ENCODE results near the gene QKI. TPM values are rescaled to one million over a fixed set of nuclear protein-coding genes. Genes with fewer than 3 reads are reported as not detected.

The QKI gene
- total RNA-seq, 1 experiment from 2014 or later = 176 TPM

- Histone ChIP-seq H3K23ac (ENCODE audit: insufficient read length, low read depth, low read length) (no peak overlapping the region), H3K23me2 (ENCODE audit: insufficient read length, low read depth, low read length, poor library complexity, severe bottlenecking) (no peaks in the 10 kb centered on the region), H2BK120ac (ENCODE audit: low read depth, low read length, poor library complexity, severe bottlenecking) (no peak overlapping the region), H2BK5ac (ENCODE audit: insufficient read length, low read length) (no peak overlapping the region), H3T11ph (ENCODE audit: low read length) (no peak overlapping the region), H2BK12ac (ENCODE audit: insufficient read length, low read depth, low read length) (no peak overlapping the region), H4K91ac (ENCODE audit: insufficient read length, low read depth, low read length) (no peak overlapping the region), H3K27ac (ENCODE audit: insufficient read length, low read depth, low read length) (no peak overlapping the region), H3K18ac (ENCODE audit: insufficient read length, low read depth, low read length) (no peak overlapping the region), H3K79me2 (ENCODE audit: insufficient read depth, low read length) (peaks cover 41% of the 10 kb centered on the region), H3K4ac (ENCODE audit: low read depth, low read length) (no peak overlapping the region), H3K79me1 (ENCODE audit: insufficient read depth, low read depth, low read length, poor library complexity, severe bottlenecking) (peaks cover 3% of the 10 kb centered on the region), H2BK15ac (ENCODE audit: low read depth, low read length) (no peak overlapping the region), H4K20me1 (ENCODE audit: control insufficient read depth, insufficient read depth, insufficient read length) (no peaks in the 10 kb centered on the region), H3K14ac (ENCODE audit: insufficient read depth, low read length) (no peak overlapping the region), H3K9ac (ENCODE audit: extremely low read depth, insufficient read length, low read length) (no peak overlapping the region), H3K27me3 (ENCODE audit: insufficient read depth, low read length) (no peaks in the 10 kb centered on the region), H4K5ac (ENCODE audit: insufficient read length, low read depth, low read length) (no peak overlapping the region), H3K9me3 (ENCODE audit: control insufficient read depth, low read depth, low read length) (no peaks in the 10 kb centered on the region), H3K4me1 (ENCODE audit: insufficient read depth, low read length) (no peaks in the 10 kb centered on the region; the same call in 1 of the 2 replicates), H2AFZ (ENCODE audit: low read length) (no peak overlapping the region), H3K4me2 (ENCODE audit: insufficient read depth, insufficient read length, low read length) (no peak overlapping the region), H2BK20ac (ENCODE audit: low read depth, low read length, poor library complexity, severe bottlenecking) (no peak overlapping the region), H4K8ac (replicated peaks; ENCODE audit: insufficient read length, low read depth, low read length) (no peak overlapping the region), H3K56ac (ENCODE audit: insufficient read length, low read depth, low read length) (no peak overlapping the region), H2AK5ac (ENCODE audit: insufficient read length, low read length) (no peak overlapping the region)
- peaks cover 0 to 10% (median 0%) of the 10 kb centered on the region in 3 experiments; a peak in 4 of 7 replicates for H3K36me3 Mint-ChIP-seq (ENCODE audit: insufficient read depth in 1 of 3, low read depth in 3 of 3)
- no peak overlapping the region for H3K4me3 Mint-ChIP-seq
- no peak for DNase-seq
- H3K4me1 Mint-ChIP-seq = peaks cover 41 to 46% of the 10 kb centered on the region in 2 experiments
- peak overlapping the region in 2 of 3 experiments; percentile 29 to 60; a peak in 2 of 7 replicates for H3K27ac Mint-ChIP-seq
- H3K9me3 Mint-ChIP-seq = no peaks in the 10 kb centered on the region
- no peaks in the 10 kb centered on the region for H3K27me3 Mint-ChIP-seq (ENCODE audit: low read depth)
- no peak for TF ChIP-seq CTCF (conservative IDR thresholded peaks at IDR 0.05)
- no CpG with 5 or more reads among the region's 3 CpGs for WGBS (ENCODE audit: extremely low coverage, insufficient read length, low lambda C conversion rate)
Observed at GRCh38 chr6:163437466-163437865, 22.9 kb downstream of the QKI start.
